Measurements from ENCODE around the gene PRKCG. TPM values are rescaled to one million over a fixed set of nuclear protein-coding genes. Genes with fewer than 3 reads are reported as not detected.

The PRKCG gene
- total RNA-seq, 1 donor from 2014 or later = not detected

- Histone ChIP-seq H3K4me3 (ENCODE audit: low read length in 3 of 3) (no peak overlapping the region), H3K4me1 (ENCODE audit: control insufficient read depth in 3 of 3, insufficient read depth in 3 of 3, low read length in 3 of 3) (peaks cover 4 to 12% (median 7%) of the 10 kb centered on the region in 3 donors), H3K27me3 (ENCODE audit: control insufficient read depth in 3 of 3, insufficient read depth in 3 of 3, low read length in 3 of 3) (peaks cover 65 to 67% (median 66%) of the 10 kb centered on the region in 3 donors), H3K36me3 (ENCODE audit: control insufficient read depth in 3 of 3, insufficient read depth in 3 of 3, low read length in 3 of 3) (no peaks in the 10 kb centered on the region), H3K9me3 (ENCODE audit: control insufficient read depth in 3 of 3, low read length in 3 of 3) (peaks cover 0 to 2% (median 0%) of the 10 kb centered on the region in 3 donors), H3K27ac (ENCODE audit: low read depth, low read length) (no peak overlapping the region), H3K9ac (ENCODE audit: low read depth in 1 of 3, low read length in 3 of 3) (no peak overlapping the region)
Measured at GRCh38 chr19:53907690-53908089, 25.7 kb downstream of the PRKCG start.

- Histone ChIP-seq H3K27ac (ENCODE audit: low read depth, low read length) (no peak overlapping the region), H3K27me3 (ENCODE audit: control insufficient read depth in 3 of 3, insufficient read depth in 3 of 3, low read length in 3 of 3) (peaks cover 70 to 74% (median 72%) of the 10 kb centered on the region in 3 donors), H3K9ac (ENCODE audit: low read depth in 1 of 3, low read length in 3 of 3) (no peak overlapping the region), H3K36me3 (ENCODE audit: control insufficient read depth in 3 of 3, insufficient read depth in 3 of 3, low read length in 3 of 3) (no peaks in the 10 kb centered on the region), H3K4me3 (ENCODE audit: low read length in 3 of 3) (no peak overlapping the region), H3K9me3 (ENCODE audit: control insufficient read depth in 3 of 3, low read length in 3 of 3) (no peaks in the 10 kb centered on the region), H3K4me1 (ENCODE audit: control insufficient read depth in 3 of 3, insufficient read depth in 3 of 3, low read length in 3 of 3) (peaks cover 4 to 12% (median 7%) of the 10 kb centered on the region in 3 donors)
Measured at GRCh38 chr19:53908106-53908934, 26.3 kb downstream of the PRKCG start.

GRCh38 chr19:53908935-53909415 is 27.0 kb downstream of the PRKCG start, which contains the start of gene CACNG7:
CACNG7 (plus strand) TSS chr19:53909278; CDS start chr19:53912832, 3,554 bp downstream.
- Histone ChIP-seq H3K9ac (ENCODE audit: low read depth in 1 of 3, low read length in 3 of 3) (no peak within 1 kb of the TSS), H3K27ac (ENCODE audit: low read depth, low read length) (no peak within 1 kb of the TSS), H3K4me1 (ENCODE audit: control insufficient read depth in 3 of 3, insufficient read depth in 3 of 3, low read length in 3 of 3) (peaks cover 4 to 12% (median 7%) of the 10 kb centered on the region in 3 donors), H3K36me3 (ENCODE audit: control insufficient read depth in 3 of 3, insufficient read depth in 3 of 3, low read length in 3 of 3) (no peaks in the 10 kb centered on the region), H3K4me3 (ENCODE audit: low read length in 3 of 3) (no peak within 1 kb of the TSS), H3K9me3 (ENCODE audit: control insufficient read depth in 3 of 3, low read length in 3 of 3) (no peaks in the 10 kb centered on the region), H3K27me3 (ENCODE audit: control insufficient read depth in 3 of 3, insufficient read depth in 3 of 3, low read length in 3 of 3) (peaks cover 75 to 78% (median 76%) of the 10 kb centered on the region in 3 donors)

GRCh38 chr19:53909471-53910169 is 27.6 kb downstream of the PRKCG start:
- H3K9ac ChIP-seq (ENCODE audit: low read depth in 1 of 3, low read length in 3 of 3) = no peak overlapping the region
- H3K36me3 ChIP-seq (ENCODE audit: control insufficient read depth in 3 of 3, insufficient read depth in 3 of 3, low read length in 3 of 3) = no peaks in the 10 kb centered on the region
- peaks cover 4 to 12% (median 7%) of the 10 kb centered on the region in 3 donors for H3K4me1 ChIP-seq (ENCODE audit: control insufficient read depth in 3 of 3, insufficient read depth in 3 of 3, low read length in 3 of 3)
- H3K4me3 ChIP-seq (ENCODE audit: low read length in 3 of 3) = no peak overlapping the region
- no peak overlapping the region for H3K27ac ChIP-seq (ENCODE audit: low read depth, low read length)
- H3K9me3 ChIP-seq (ENCODE audit: control insufficient read depth in 3 of 3, low read length in 3 of 3) = no peaks in the 10 kb centered on the region
- peaks cover 74 to 76% (median 75%) of the 10 kb centered on the region in 3 donors for H3K27me3 ChIP-seq (ENCODE audit: control insufficient read depth in 3 of 3, insufficient read depth in 3 of 3, low read length in 3 of 3)

- Histone ChIP-seq H3K27me3 (ENCODE audit: control insufficient read depth in 3 of 3, insufficient read depth in 3 of 3, low read length in 3 of 3) (peaks cover 68 to 76% (median 74%) of the 10 kb centered on the region in 3 donors), H3K9me3 (ENCODE audit: control insufficient read depth in 3 of 3, low read length in 3 of 3) (no peaks in the 10 kb centered on the region), H3K36me3 (ENCODE audit: control insufficient read depth in 3 of 3, insufficient read depth in 3 of 3, low read length in 3 of 3) (no peaks in the 10 kb centered on the region), H3K9ac (ENCODE audit: low read depth in 1 of 3, low read length in 3 of 3) (no peak overlapping the region), H3K27ac (ENCODE audit: low read depth, low read length) (no peak overlapping the region), H3K4me1 (ENCODE audit: control insufficient read depth in 3 of 3, insufficient read depth in 3 of 3, low read length in 3 of 3) (peaks cover 4 to 12% (median 7%) of the 10 kb centered on the region in 3 donors), H3K4me3 (ENCODE audit: low read length in 3 of 3) (no peak overlapping the region)
Measured at GRCh38 chr19:53910170-53910518, 28.1 kb downstream of the PRKCG start.

GRCh38 chr19:53912653-53913052 is 30.7 kb downstream of the PRKCG start:
- Histone ChIP-seq H3K36me3 (ENCODE audit: control insufficient read depth in 3 of 3, insufficient read depth in 3 of 3, low read length in 3 of 3) (no peaks in the 10 kb centered on the region), H3K27me3 (ENCODE audit: control insufficient read depth in 3 of 3, insufficient read depth in 3 of 3, low read length in 3 of 3) (peaks cover 51 to 59% (median 58%) of the 10 kb centered on the region in 3 donors), H3K9ac (ENCODE audit: low read depth in 1 of 3, low read length in 3 of 3) (no peak overlapping the region), H3K4me1 (ENCODE audit: control insufficient read depth in 3 of 3, insufficient read depth in 3 of 3, low read length in 3 of 3) (peaks cover 4 to 7% (median 6%) of the 10 kb centered on the region in 3 donors), H3K27ac (ENCODE audit: low read depth, low read length) (no peak overlapping the region), H3K9me3 (ENCODE audit: control insufficient read depth in 3 of 3, low read length in 3 of 3) (no peaks in the 10 kb centered on the region), H3K4me3 (ENCODE audit: low read length in 3 of 3) (no peak overlapping the region)

DNA sequence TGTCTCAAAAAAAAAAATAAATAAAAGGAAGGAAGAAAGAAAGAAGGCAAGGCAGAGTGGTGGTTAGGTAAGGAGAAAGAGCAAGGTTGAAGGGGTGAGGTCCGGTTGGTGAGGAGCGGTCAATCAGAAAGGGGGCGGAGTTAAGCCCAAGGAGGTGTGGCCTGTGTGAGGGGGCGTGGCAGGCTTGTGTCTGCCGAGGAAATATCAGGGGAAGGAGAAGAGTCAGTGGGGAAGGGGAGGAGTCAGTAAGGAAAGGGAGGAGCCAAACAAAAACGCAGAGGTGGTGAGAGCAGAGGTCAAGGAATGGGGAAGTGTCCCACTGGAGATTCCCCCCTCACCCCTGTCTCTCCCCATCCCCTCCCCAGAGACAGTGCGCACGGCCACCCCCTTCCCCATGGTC is 33.0 kb downstream of the PRKCG start:
- Histone ChIP-seq H3K4me1 (ENCODE audit: control insufficient read depth in 3 of 3, insufficient read depth in 3 of 3, low read length in 3 of 3) (no peaks in the 10 kb centered on the region), H3K27me3 (ENCODE audit: control insufficient read depth in 3 of 3, insufficient read depth in 3 of 3, low read length in 3 of 3) (peaks cover 32 to 38% (median 36%) of the 10 kb centered on the region in 3 donors), H3K9ac (ENCODE audit: low read depth in 1 of 3, low read length in 3 of 3) (no peak overlapping the region), H3K36me3 (ENCODE audit: control insufficient read depth in 3 of 3, insufficient read depth in 3 of 3, low read length in 3 of 3) (no peaks in the 10 kb centered on the region), H3K9me3 (ENCODE audit: control insufficient read depth in 3 of 3, low read length in 3 of 3) (no peaks in the 10 kb centered on the region), H3K27ac (ENCODE audit: low read depth, low read length) (no peak overlapping the region), H3K4me3 (ENCODE audit: low read length in 3 of 3) (no peak overlapping the region)

- Histone ChIP-seq H3K36me3 (ENCODE audit: control insufficient read depth in 3 of 3, insufficient read depth in 3 of 3, low read length in 3 of 3) (no peaks in the 10 kb centered on the region), H3K27ac (ENCODE audit: low read depth, low read length) (no peak overlapping the region), H3K9ac (ENCODE audit: low read depth in 1 of 3, low read length in 3 of 3) (no peak overlapping the region), H3K4me3 (ENCODE audit: low read length in 3 of 3) (no peak overlapping the region), H3K27me3 (ENCODE audit: control insufficient read depth in 3 of 3, insufficient read depth in 3 of 3, low read length in 3 of 3) (peaks cover 25 to 30% (median 28%) of the 10 kb centered on the region in 3 donors), H3K4me1 (ENCODE audit: control insufficient read depth in 3 of 3, insufficient read depth in 3 of 3, low read length in 3 of 3) (no peaks in the 10 kb centered on the region), H3K9me3 (ENCODE audit: control insufficient read depth in 3 of 3, low read length in 3 of 3) (no peaks in the 10 kb centered on the region)
Measured at GRCh38 chr19:53916004-53916403, 34.0 kb downstream of the PRKCG start.

GRCh38 chr19:53917356-53917755 is 35.4 kb downstream of the PRKCG start:
- Histone ChIP-seq H3K36me3 (ENCODE audit: control insufficient read depth in 3 of 3, insufficient read depth in 3 of 3, low read length in 3 of 3) (no peaks in the 10 kb centered on the region), H3K9ac (ENCODE audit: low read depth in 1 of 3, low read length in 3 of 3) (no peak overlapping the region), H3K9me3 (ENCODE audit: control insufficient read depth in 3 of 3, low read length in 3 of 3) (no peaks in the 10 kb centered on the region), H3K27me3 (ENCODE audit: control insufficient read depth in 3 of 3, insufficient read depth in 3 of 3, low read length in 3 of 3) (peaks cover 12 to 18% (median 15%) of the 10 kb centered on the region in 3 donors), H3K4me3 (ENCODE audit: low read length in 3 of 3) (no peak overlapping the region), H3K4me1 (ENCODE audit: control insufficient read depth in 3 of 3, insufficient read depth in 3 of 3, low read length in 3 of 3) (no peaks in the 10 kb centered on the region), H3K27ac (ENCODE audit: low read depth, low read length) (no peak overlapping the region)

DNA sequence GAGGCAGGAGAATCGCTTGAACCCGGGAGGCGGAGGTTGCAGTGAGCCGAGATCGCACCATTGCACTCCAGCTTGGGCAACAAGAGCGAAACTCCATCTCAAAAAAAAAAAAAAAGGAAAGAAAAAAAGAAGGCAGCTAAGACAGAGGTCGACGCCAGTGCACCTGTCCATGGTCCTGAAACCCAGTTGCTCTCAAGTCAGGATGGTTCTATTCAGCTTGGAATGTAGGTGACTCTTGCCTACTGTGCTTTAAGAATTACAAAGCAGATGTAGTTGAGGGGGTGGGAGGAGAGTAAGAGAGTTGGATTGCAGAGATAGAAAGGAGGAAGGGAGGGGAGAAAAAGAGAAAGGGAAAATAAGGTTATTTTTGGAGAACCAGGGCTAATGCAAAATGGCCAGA is 45.7 kb downstream of the PRKCG start:
- Histone ChIP-seq H3K36me3 (ENCODE audit: control insufficient read depth in 3 of 3, insufficient read depth in 3 of 3, low read length in 3 of 3) (no peaks in the 10 kb centered on the region), H3K27ac (ENCODE audit: low read depth, low read length) (no peak overlapping the region), H3K4me1 (ENCODE audit: control insufficient read depth in 3 of 3, insufficient read depth in 3 of 3, low read length in 3 of 3) (no peaks in the 10 kb centered on the region), H3K9ac (ENCODE audit: low read depth in 1 of 3, low read length in 3 of 3) (no peak overlapping the region), H3K4me3 (ENCODE audit: low read length in 3 of 3) (no peak overlapping the region), H3K27me3 (ENCODE audit: control insufficient read depth in 3 of 3, insufficient read depth in 3 of 3, low read length in 3 of 3) (no peaks in the 10 kb centered on the region), H3K9me3 (ENCODE audit: control insufficient read depth in 3 of 3, low read length in 3 of 3) (no peaks in the 10 kb centered on the region)

Measured in skeletal muscle tissue (tissue), 4 donors.